Endothelial cell of umbilical vein (primary cell): ENCODE measurements around the gene CPNE6. TPM values are rescaled to one million over a fixed set of nuclear protein-coding genes. Genes with fewer than 3 reads are reported as not detected.

Experiments used
- BruUV-seq: library from RNA; stranded (reverse); fragments of 400-500 nt; replicated peaks from 2 replicates; lab custom pipeline; 2021; lab: Mats Ljungman, UMichigan
- CTCF ChIA-PET: fragments of 300-600, 350-600 bp; sonication (Branson Sonifier 250); formaldehyde crosslinking; loops from one replicate; lab custom pipeline; 2021; ENCODE audit warnings: antibody characterized with exemption, inconsistent platforms; lab: Charles Lee
- POLR2A ChIA-PET: fragments of 300-600, 350-600 bp; sonication (Branson Sonifier 250); formaldehyde crosslinking; loops from one replicate; lab custom pipeline; 2021; ENCODE audit warnings: antibody characterized with exemption, inconsistent platforms; lab: Charles Lee
- DNase-seq: peaks from one replicate; pipeline ENCODE4 v3.0.0-alpha.2; 2011; ENCODE audit warnings: low read depth, low spot score
- FAIRE-seq: peaks from 2 replicates; lab custom pipeline; 2011; peaks lifted over from hg19 to GRCh38; lab: Jason Lieb, UNC
- H2AFZ ChIP-seq: 2 replicates; pipeline ENCODE4 v1.6.0; 2012; ENCODE audit warnings: low read depth, low read length, control low read depth, inconsistent platforms
- H3K27ac ChIP-seq: 2 replicates; pipeline ENCODE4 v1.5.1; 2011; ENCODE audit warnings: low read depth, mild to moderate bottlenecking, control low read depth, low read length, moderate library complexity; ENCODE audit not compliant: insufficient read depth
- H3K27me3 ChIP-seq, 2 experiments: 2 replicates each; pipeline versions ENCODE4 v1.6.0 to v1.6.1; 2011; ENCODE audit warnings: low read length in 2 of 2, mixed read lengths in 1 of 2; ENCODE audit not compliant: control insufficient read depth in 2 of 2, insufficient read depth in 2 of 2
- H3K36me3 ChIP-seq, 2 experiments: 2 replicates in 1 of 2; 3 replicates in 1 of 2; pipeline ENCODE4 v1.5.1; 2011; ENCODE audit warnings: low read length in 2 of 2, mild to moderate bottlenecking in 1 of 2, moderate library complexity in 1 of 2; ENCODE audit not compliant: control insufficient read depth in 2 of 2, insufficient read depth in 2 of 2; ENCODE audit errors: extremely low read depth in 1 of 2
- H3K4me1 ChIP-seq: 3 replicates; pipeline ENCODE4 v1.5.1; 2011; ENCODE audit warnings: mild to moderate bottlenecking, low read length; ENCODE audit not compliant: control insufficient read depth, insufficient read depth; ENCODE audit errors: extremely low read depth
- H3K4me2 ChIP-seq: 2 replicates; pipeline ENCODE4 v1.6.1; 2011; ENCODE audit warnings: low read length, control low read depth, mixed read lengths; ENCODE audit not compliant: insufficient read depth
- H3K4me3 ChIP-seq, 3 experiments: fragments of 200-600 bp in 1 of 3; sonication (generic), shearing (Covaris generic) in 1 of 3; replicated peaks in 1 of 3; 2 replicates each; pipeline ENCODE4 v1.5.1; 2011 to 2016; ENCODE audit warnings: control low read depth in 3 of 3, low read length in 3 of 3, mild to moderate bottlenecking in 2 of 3, inconsistent platforms in 1 of 3, low read depth in 1 of 3, moderate library complexity in 1 of 3; ENCODE audit not compliant: insufficient read depth in 1 of 3
- H3K79me2 ChIP-seq: 2 replicates; pipeline ENCODE4 v1.6.0; 2012; ENCODE audit warnings: low read length, inconsistent platforms; ENCODE audit not compliant: control insufficient read depth, insufficient read depth
- H3K9ac ChIP-seq: replicated peaks from 2 replicates; pipeline ENCODE3; 2011; ENCODE audit warnings: low read length, control low read depth; ENCODE audit not compliant: insufficient read depth; ENCODE audit errors: extremely low read depth
- H3K9me1 ChIP-seq: replicated peaks from 3 replicates; pipeline ENCODE4 v1.6.0; 2011; ENCODE audit warnings: mild to moderate bottlenecking, low read length; ENCODE audit not compliant: control insufficient read depth, insufficient read depth; ENCODE audit errors: extremely low read depth
- H3K9me3 ChIP-seq: replicated peaks from 2 replicates; pipeline ENCODE4 v1.5.1; 2012; ENCODE audit warnings: low read length, inconsistent platforms; ENCODE audit not compliant: control insufficient read depth, insufficient read depth
- H4K20me1 ChIP-seq: replicated peaks from 2 replicates; pipeline ENCODE3; 2011; ENCODE audit warnings: mild to moderate bottlenecking, low read length; ENCODE audit not compliant: control insufficient read depth, insufficient read depth; ENCODE audit errors: extremely low read depth
- EZH2 ChIP-seq: IDR thresholded peaks from 2 replicates; pipeline ENCODE4 v1.6.1; 2012; ENCODE audit warnings: borderline replicate concordance, low read depth, mild to moderate bottlenecking, moderate library complexity, low read length, inconsistent platforms; ENCODE audit not compliant: severe bottlenecking
- FOS ChIP-seq: IDR thresholded peaks from 2 replicates; pipeline ENCODE4 v1.6.1; 2011; ENCODE audit warnings: mild to moderate bottlenecking, low read length, moderate library complexity, borderline replicate concordance; ENCODE audit not compliant: insufficient read depth
- GATA2 ChIP-seq: IDR thresholded peaks from 2 replicates; pipeline ENCODE4 v1.7.0; 2011; ENCODE audit warnings: low read depth, mild to moderate bottlenecking, moderate library complexity, mixed read lengths, low read length; ENCODE audit not compliant: insufficient read length, insufficient read depth
- JUN ChIP-seq: IDR thresholded peaks from 2 replicates; pipeline ENCODE4 v1.6.1; 2011; ENCODE audit warnings: borderline replicate concordance, low read depth; ENCODE audit not compliant: insufficient read length, insufficient read depth
- MAX ChIP-seq: IDR thresholded peaks from 2 replicates; pipeline ENCODE4 v1.6.1; 2011; ENCODE audit not compliant: insufficient read depth, insufficient read length
- MYC ChIP-seq: IDR thresholded peaks from one replicate; pipeline ENCODE4 v1.6.1; 2011; ENCODE audit warnings: mild to moderate bottlenecking, low read depth, low read length
- POLR2A ChIP-seq: IDR thresholded peaks from 2 replicates; pipeline ENCODE4 v1.6.1; 2012; ENCODE audit warnings: low read depth, mild to moderate bottlenecking, control low read depth, low read length
- POLR2AphosphoS5 ChIP-seq: IDR thresholded peaks from 2 replicates; pipeline ENCODE4 v1.6.1; 2012; ENCODE audit warnings: low read depth, mild to moderate bottlenecking, control low read depth, low read length, moderate library complexity; ENCODE audit not compliant: insufficient read depth
- dilution Hi-C: fragments of 300-500 bp; cut with MboI; formaldehyde crosslinking; loops from one replicate; pipeline ENCODE4 v1.15.0; 2019; ENCODE audit warnings: low sequenced_read_pairs; ENCODE audit not compliant: extremely low pct_ligation_motif_present
- intact Hi-C: fragments of 100-400 bp; cut with micrococcal nuclease; formaldehyde crosslinking; loops from one replicate; pipeline ENCODE4 v1.10.0; 2022
- polyA plus RNA-seq, 4 experiments: library from polyadenylated mRNA; depleted of rRNA in 3 of 4; stranded (reverse) in 3 of 4; unstranded in 1 of 4; fragments of >200 nt; gene quantifications; 2 replicates each; pipeline versions ENCODE4 v1.2.1 to v1.2.3, GENCODE V29; 2011 to 2012; ENCODE audit warnings: missing spikeins in 1 of 4
- total RNA-seq: library from RNA; stranded (reverse); gene quantifications from 2 replicates; pipeline ENCODE4 v1.2.3, GENCODE V29; 2021
- TF ChIP-seq, protein P1 (sequence below), 2 donors: IDR thresholded peaks; 1 replicate in 1 of 2; 2 replicates in 1 of 2; pipeline ENCODE4 v1.5.1; 2011; ENCODE audit warnings: low read length in 2 of 2, mild to moderate bottlenecking in 2 of 2, moderate library complexity in 2 of 2, control low read depth in 1 of 2, inconsistent platforms in 1 of 2, low read depth in 1 of 2; ENCODE audit not compliant: insufficient read depth in 1 of 2; ENCODE audit errors: extremely low read depth in 1 of 2

Gene CPNE6
- total and polyA plus RNA-seq, 2 donors (not counting 3 experiments of a cell fraction or from before 2014, with no cell fraction given) = not detected

- BruUV-seq = no TSS peak
- Histone ChIP-seq H3K4me3 (no peak overlapping the region), H3K9ac (no peak overlapping the region), H3K27me3 (peaks cover 0 to 1% of the 10 kb centered on the region in 2 experiments), H2AFZ (no peak overlapping the region), H3K27ac (no peak overlapping the region), H3K9me3 (no peaks in the 10 kb centered on the region), H3K4me2 (no peak overlapping the region), H3K9me1 (no peaks in the 10 kb centered on the region), H3K79me2 (no peaks in the 10 kb centered on the region), H3K4me1 (no peaks in the 10 kb centered on the region), H4K20me1 (no peaks in the 10 kb centered on the region), H3K36me3 (no peaks in the 10 kb centered on the region)
- TF ChIP-seq MYC (no peak), JUN (no peak), POLR2A (no peak), EZH2 (no peak), GATA2 (no peak), MAX (no peak), POLR2AphosphoS5 (no peak), FOS (no peak)
- TF ChIP-seq, protein P1, sequence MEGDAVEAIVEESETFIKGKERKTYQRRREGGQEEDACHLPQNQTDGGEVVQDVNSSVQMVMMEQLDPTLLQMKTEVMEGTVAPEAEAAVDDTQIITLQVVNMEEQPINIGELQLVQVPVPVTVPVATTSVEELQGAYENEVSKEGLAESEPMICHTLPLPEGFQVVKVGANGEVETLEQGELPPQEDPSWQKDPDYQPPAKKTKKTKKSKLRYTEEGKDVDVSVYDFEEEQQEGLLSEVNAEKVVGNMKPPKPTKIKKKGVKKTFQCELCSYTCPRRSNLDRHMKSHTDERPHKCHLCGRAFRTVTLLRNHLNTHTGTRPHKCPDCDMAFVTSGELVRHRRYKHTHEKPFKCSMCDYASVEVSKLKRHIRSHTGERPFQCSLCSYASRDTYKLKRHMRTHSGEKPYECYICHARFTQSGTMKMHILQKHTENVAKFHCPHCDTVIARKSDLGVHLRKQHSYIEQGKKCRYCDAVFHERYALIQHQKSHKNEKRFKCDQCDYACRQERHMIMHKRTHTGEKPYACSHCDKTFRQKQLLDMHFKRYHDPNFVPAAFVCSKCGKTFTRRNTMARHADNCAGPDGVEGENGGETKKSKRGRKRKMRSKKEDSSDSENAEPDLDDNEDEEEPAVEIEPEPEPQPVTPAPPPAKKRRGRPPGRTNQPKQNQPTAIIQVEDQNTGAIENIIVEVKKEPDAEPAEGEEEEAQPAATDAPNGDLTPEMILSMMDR (IDR thresholded peaks at IDR 0.05; ENCODE audit: extremely low read depth in 1 of 2, insufficient read depth in 1 of 2, low read depth in 1 of 2, low read length in 2 of 2) = no peak
- POLR2A ChIA-PET = no interaction called here
- FAIRE-seq (no peak), DNase-seq (no peak)
- CTCF ChIA-PET = interaction anchor here (1.0 to 5.5 kb wide), 5 partner anchors 8 to 44 kb away, joined by 3 to 36 read pairs (median 5); no protein-coding TSS in a partner anchor
- dilution Hi-C loops = no loop called here
- intact Hi-C loops = no loop called here
Observed at GRCh38 chr14:24065408-24065807, 6.0 kb upstream of the CPNE6 start.
